ENCODE results near the gene CD58.

The CD58 gene

DNA sequence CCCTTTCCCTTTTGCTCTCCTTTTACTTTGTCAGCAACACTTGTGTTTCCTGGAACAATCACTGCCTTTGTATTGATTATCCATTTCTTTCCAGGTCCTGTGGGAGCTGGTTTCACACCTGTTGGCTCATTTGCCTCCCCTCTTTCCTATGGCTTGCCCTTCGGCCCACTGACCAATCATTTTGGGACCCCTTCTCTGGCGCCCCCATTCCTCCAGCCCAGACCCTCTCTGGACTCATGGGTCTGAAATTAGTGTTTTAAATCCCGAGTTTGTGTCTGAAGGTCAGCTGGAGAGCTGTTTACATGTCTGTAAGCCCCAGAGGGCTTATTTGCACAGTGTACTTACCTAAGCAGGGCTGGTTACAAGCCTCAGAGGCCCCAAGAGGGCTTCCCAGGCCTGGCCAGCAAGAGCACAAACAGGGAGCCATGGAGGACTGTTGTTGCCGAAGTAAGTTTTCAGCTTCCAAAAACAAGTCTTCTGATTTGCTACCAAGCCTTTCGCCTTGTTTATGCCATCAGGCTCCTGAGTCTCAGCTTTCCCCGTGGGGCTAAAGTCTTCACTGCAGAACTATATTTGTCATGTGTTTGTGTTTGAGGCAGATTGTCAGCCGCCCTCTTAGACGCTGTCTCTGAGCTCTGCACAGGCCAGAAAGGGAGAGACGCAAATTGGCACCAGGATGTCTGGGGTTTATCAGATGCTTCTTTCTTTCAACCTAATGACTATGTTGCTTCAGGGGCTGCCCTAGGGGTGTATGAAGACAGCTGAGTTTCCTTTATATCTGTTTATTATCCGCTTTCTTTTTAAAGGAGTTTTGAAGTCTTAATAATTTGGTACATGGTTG is 104.8 kb downstream of the CD58 start:
- TF ChIP-seq, protein P1, sequence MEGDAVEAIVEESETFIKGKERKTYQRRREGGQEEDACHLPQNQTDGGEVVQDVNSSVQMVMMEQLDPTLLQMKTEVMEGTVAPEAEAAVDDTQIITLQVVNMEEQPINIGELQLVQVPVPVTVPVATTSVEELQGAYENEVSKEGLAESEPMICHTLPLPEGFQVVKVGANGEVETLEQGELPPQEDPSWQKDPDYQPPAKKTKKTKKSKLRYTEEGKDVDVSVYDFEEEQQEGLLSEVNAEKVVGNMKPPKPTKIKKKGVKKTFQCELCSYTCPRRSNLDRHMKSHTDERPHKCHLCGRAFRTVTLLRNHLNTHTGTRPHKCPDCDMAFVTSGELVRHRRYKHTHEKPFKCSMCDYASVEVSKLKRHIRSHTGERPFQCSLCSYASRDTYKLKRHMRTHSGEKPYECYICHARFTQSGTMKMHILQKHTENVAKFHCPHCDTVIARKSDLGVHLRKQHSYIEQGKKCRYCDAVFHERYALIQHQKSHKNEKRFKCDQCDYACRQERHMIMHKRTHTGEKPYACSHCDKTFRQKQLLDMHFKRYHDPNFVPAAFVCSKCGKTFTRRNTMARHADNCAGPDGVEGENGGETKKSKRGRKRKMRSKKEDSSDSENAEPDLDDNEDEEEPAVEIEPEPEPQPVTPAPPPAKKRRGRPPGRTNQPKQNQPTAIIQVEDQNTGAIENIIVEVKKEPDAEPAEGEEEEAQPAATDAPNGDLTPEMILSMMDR (IDR thresholded peaks at IDR 0.05; ENCODE audit: control extremely low read depth, extremely low read depth, low read depth, missing control alignments) = no peak
- ChIA-PET CTCF (interaction anchor here (2.0 kb wide), 1 partner anchor 297 kb away, joined by 4 read pairs; no protein-coding TSS in a partner anchor), POLR2A (no interaction called here)
- no peak for DNase-seq (ENCODE audit: extremely low spot score)

- DNase-seq (ENCODE audit: extremely low spot score) = no peak
- CTCF ChIA-PET = no interaction called here
- TF ChIP-seq, protein P1 (IDR thresholded peaks at IDR 0.05; ENCODE audit: control extremely low read depth, extremely low read depth, low read depth, missing control alignments) = no peak
- POLR2A ChIA-PET = no interaction called here
Measured at GRCh38 chr1:116465477-116465844, 105.4 kb downstream of the CD58 start.

All from GM10248 (cell line).